NAMALWA (cell line): ENCODE measurements around the gene ZSCAN5A.
A peak's percentile ranks its signal among the peaks of the same experiment; 100 is the strongest.
"Not testable (repeated sequence)": the region's sequence is repeated elsewhere in the genome, so short reads cannot be mapped to it uniquely, and the experiment has no call there.

Experiments used
- DNase-seq: peaks from one replicate; pipeline ENCODE4 v3.0.0-alpha.2; 2015; ENCODE audit warnings: low spot score

Gene ZSCAN5A

DNA sequence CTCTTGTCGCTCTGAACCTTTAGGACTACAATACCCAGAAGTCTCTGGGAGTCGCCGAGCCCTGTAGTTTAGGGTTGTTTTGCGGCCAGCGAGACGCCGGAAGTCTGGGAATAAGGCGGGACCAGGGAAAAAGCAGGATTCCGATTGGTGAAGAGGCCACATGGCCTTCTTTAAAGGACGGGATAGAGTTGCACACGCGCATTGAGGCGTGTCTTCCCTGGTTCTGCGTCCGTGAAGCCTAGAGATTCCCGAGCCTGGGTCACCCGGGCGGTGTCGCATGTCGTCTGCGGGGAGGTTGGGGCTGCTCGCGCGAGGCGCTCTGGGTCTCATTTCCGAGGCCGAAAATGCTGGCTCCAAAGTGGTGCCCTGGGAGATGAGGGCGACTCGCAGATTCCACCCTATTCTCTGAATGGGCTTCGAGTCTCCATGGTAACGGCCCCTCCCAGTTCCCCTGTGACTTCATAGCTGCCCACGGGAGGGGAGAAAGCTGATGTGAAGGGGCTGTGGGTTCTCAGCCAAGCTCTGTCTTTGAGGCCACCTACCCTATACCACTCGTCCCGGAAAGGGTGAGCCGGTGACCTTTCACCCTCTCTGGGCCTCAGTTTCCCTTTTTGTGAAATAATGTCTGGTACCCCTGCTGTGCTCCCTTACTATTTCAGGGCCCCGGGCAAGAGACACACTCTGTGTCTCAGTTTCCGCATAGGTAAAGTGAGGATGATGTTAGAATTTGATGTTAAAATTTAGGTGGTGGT, 614 bp upstream of the ZSCAN5A start:
- DNase-seq, result peak; percentile 96

DNA sequence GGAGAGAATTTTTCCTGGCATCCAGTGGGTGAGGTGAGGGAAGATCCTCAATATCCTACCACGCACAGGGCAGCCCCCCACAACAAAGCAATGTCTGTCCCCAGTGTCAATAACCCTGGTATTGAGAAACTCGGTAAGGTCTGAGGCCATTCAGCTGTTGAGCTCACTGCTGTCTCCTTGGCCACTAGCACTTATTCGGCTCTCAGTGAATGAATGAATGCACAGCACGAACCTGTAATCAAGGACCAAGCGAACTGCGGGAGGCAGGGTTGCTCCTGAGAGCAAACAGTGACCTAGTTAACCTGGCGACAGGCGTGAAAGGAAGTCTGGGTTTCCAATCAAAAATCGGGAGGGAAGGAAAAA, 640 bp downstream of the ZSCAN5A start:
- no peak for DNase-seq

DNA sequence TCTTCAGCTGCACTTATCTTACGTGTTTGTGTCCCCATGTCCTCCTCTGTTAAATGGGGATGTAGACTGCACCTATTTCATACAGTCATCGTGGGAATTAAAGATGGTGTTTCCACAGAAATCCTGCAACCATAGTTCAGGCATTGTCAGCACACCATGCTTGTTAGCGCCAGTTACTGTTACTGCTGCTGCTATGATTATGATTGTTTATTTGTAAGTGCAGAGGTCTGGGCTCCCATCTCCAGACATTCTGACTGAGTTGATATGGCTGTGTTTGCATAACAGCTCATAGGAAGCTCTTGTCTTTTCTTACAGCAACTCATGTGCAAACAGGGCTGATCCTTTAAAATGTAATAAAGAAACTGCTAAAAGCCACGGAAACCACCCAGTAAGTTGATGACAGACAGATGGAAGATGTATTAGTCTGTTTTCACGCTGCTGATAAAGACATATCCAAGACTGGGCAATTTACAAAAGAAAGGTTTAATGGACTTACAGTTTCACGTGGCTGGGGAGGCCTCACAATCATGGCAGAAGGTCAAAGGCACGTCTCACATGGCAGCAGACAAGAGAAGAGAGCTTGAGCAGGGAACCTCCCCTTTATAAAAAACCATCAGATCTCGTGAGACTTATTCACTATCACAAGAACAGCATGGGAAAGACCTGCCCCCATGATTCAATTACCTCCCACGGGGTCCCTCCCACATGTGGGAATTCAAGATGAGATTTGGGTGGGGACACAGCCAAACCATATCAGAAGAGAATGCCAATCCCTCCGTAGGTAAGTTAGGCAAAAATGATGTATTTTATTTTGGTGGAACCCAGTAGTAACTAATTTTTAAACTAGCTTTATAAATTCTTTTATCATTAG, 1.6 kb downstream of the ZSCAN5A start:
- DNase-seq, result no peak

DNA sequence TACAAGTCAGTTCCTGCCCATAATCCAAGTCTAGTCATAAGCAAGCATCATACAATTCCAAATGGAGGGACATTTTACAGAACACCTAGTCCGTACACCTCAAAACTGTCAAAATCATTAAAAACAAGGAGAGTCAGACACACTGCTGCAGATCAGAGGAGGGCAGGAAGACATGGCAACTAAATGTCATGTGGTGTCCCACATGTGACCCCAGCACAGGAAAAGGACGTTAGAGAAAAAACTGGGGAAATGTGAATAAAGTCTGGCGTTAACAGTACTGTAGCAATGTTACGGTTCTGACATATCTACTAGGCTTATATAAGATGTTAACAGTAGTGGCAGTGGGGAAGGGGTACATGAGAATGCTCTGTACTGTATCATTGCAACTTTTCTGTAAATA, 2.3 kb downstream of the ZSCAN5A start:
- no peak for DNase-seq

GRCh38 chr19:56310462-56310861, 4.2 kb downstream of the ZSCAN5A start:
- no peak for DNase-seq

DNA sequence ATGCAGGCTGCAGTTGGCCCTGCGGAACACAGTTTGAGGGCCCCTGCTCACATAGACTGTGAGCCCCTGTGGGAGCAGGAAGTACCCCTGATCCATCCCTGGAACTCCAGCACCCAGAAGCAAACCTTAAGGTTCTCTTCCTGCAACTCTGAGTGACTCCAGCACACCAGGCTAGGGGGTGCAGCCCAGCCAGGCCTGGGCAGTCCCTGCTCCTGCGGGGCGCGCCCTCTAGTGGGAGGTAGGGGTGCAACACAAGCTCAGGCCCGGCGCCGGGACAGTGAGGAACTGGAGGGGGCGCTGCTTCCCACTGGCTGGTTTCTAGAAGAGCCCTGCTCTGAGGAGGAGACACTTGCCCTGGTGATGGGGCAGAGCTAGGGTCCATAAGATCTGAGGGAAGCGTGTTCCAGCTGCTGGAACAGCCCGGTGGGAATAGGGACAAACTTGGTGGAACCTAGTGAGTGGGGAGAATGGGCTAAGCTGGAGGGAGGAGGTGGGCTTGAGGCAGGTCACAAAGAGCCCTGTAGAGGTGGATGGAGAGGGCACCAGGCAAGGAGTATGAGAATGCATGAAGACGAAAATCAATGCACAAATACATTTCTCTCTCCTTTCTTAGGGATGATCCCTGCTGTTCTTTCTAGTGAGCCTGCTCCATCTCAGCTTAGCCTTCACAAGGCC, 5.0 kb downstream of the ZSCAN5A start:
- DNase-seq, result peak; percentile 83

DNA sequence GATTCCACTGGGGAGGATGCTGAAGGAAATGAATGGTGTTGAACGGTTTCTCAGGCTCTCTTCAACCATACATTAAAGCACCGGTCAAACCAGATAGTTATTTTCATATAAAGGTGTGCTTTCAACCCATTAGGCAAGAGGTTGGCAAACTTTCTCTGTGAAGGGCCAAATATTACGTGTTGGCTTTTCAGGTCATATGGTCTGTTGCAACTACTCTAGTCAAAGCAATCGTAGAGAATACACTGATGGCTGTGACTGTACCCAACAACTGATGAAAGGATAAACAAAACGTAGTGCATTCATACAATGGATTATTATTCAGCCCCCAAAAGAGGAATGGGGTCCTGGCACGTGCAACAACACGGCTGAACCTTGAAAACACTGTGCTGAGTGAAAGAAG, 5.8 kb downstream of the ZSCAN5A start:
- DNase-seq, result no peak

- not testable (repeated sequence) for DNase-seq
These were observed 7.6 kb downstream of the ZSCAN5A start for GRCh38 chr19:56307062-56307461.

- no peak for DNase-seq
These were observed 8.6 kb downstream of the ZSCAN5A start for GRCh38 chr19:56306016-56306415.

- DNase-seq, result no peak
These were observed 10.4 kb downstream of the ZSCAN5A start for GRCh38 chr19:56304243-56304642.

DNA sequence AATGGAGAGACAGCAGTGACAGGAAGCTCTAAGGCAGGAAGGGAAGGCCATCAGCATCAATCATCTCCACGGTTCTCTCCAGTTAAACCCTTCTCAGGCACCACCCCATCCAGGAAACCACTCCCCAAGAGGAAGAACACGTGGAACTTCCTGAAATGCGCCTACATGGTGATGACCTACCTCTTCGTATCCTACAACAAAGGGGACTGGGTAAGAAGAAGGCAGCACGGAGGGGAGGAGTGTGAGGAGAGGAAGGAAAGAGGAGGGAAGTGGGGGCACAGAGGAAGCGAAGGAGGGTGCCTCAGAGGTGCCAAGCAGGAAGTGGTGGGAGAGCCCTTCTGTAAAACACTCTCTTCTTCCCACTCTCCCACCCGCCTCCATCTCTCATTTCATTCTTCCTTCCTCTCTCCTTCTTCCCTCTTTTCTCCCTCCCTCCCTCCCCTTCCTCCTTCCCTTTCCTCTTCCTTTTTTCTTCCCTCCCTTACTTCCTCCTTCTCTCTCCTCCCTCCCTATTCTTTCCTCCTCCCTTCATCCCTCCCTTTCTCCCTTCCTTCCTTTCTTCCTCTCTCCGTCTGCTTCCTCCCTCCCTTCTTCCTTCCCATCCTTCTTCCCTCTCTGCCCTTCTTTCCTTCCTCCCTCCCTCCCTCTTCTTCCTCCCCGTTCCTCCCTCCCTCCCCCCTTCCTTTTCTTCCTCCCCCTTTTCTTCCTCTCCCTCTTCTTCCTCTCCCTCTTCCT, 12.6 kb downstream of the ZSCAN5A start:
- no peak for DNase-seq

GRCh38 chr19:56301155-56301554, 13.5 kb downstream of the ZSCAN5A start:
- DNase-seq, result peak; percentile 47

DNA sequence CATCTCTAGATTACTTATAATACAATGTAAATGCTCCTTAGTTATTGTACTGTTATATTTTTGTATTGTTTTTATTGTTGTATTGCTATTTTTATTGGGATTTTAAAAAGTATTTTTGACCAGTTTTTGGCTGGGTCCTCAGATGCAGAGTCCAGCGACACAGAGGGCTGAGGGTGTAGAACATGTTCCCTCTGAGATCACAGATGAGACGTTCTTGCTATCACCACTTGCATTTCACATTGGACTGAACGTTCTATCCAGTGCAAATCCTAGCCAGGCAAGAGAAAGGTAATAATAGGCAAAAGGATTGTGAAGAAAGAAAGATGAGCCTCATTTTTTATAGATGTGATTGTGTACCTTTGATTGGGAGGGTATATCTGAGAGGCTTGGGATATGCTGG, 15.0 kb downstream of the ZSCAN5A start:
- no peak for DNase-seq

GRCh38 chr19:56297010-56297409, 17.6 kb downstream of the ZSCAN5A start:
- no peak for DNase-seq

- DNase-seq, result no peak
These were observed 18.8 kb downstream of the ZSCAN5A start for GRCh38 chr19:56295531-56296455.

- DNase-seq, result no peak
These were observed 20.1 kb downstream of the ZSCAN5A start for GRCh38 chr19:56294549-56294948.

- no peak for DNase-seq
These were observed 22.8 kb downstream of the ZSCAN5A start for GRCh38 chr19:56291867-56292266.

DNA sequence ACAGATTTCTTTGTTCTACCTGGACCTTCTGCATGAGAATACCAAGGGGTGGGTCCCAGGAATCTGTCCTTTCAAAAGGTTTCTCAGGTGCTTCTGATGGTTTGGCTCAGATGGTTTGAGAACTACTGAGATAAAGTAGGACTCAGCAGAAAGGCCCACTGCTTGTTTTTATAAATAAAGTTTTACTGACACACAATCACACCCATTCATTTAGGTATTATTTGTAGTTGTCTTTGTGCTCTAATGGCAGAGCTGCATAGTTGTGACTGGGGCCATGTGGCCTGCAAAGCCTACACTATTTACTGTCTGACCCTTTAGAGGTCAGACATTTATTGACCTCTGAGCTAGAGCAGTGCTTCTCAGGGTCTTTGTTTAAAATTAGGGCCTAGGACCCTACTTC, 24.5 kb downstream of the ZSCAN5A start:
- DNase-seq, result no peak

DNA sequence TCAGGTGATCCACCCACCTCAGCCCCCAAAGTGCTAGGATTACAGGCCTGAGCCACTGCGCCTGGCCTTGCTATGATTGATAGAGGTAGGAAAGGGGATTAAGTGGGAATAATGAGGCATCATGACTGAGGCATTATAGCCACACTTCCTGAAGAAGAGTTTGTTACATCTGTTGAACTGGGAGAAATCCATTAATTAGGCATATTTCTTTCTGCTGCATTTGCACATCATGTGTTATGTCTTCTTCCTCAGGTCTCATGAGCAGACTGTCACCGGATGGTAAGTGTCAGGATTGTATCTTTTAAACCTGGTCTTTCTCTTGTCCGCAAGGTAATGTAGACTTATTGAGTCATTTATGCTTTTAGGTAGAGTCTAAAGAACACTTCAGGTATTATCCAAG, 29.9 kb downstream of the ZSCAN5A start:
- DNase-seq, result no peak

GRCh38 chr19:56282809-56283208, 31.8 kb downstream of the ZSCAN5A start:
- no peak for DNase-seq

DNA sequence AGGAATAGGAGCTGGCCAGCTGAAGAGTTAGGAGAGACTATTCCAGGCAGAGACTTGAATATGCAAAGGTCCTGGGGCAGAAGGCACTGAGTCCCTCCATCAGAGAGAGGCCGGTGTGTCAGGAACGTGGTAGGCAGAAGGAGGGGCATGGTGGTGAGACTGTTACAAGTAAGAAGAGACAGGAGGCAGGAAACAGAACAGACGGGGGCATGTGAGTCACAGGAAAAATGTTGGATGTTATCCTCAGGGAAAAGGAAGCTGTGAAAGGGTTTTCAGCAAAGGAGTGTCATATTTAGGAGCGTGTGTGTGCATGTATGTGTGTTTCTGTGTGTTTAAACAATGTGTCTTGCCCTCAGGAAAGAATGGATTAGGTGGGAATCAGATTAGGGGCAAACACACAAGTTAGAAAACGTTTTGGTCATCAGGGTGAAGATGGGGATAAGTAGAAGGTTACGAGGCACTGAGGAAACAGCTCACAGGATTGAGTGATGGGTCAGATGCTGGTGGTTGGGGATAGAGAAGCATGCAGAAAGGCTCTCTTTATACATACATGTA, 41.0 kb downstream of the ZSCAN5A start:
- DNase-seq, result no peak
